Osteocyte (in vitro differentiated cells): Measurements from ENCODE around the gene BLOC1S1. TPM values are rescaled to one million over a fixed set of nuclear protein-coding genes. Genes with fewer than 3 reads are reported as not detected.

ENCODE experiments used
- DNase-seq: peaks from one replicate; pipeline ENCODE4 v3.0.0; 2021; ENCODE audit warnings: mixed read lengths; ENCODE audit not compliant: unreplicated experiment; ENCODE audit errors: extremely low spot score
- H3K27ac Mint-ChIP-seq: one replicate; pipeline ENCODE4 v1.8.0; 2021; ENCODE audit warnings: mild to moderate bottlenecking, mixed read lengths; ENCODE audit not compliant: unreplicated experiment
- H3K27me3 Mint-ChIP-seq: one replicate; pipeline ENCODE4 v1.8.0; 2021; ENCODE audit warnings: mixed read lengths; ENCODE audit not compliant: unreplicated experiment
- H3K36me3 Mint-ChIP-seq: one replicate; pipeline ENCODE4 v1.8.0; 2021; ENCODE audit warnings: mixed read lengths; ENCODE audit not compliant: unreplicated experiment
- H3K4me1 Mint-ChIP-seq: one replicate; pipeline ENCODE4 v1.8.0; 2021; ENCODE audit warnings: mixed read lengths; ENCODE audit not compliant: unreplicated experiment
- H3K4me3 Mint-ChIP-seq: one replicate; pipeline ENCODE4 v1.8.0; 2021; ENCODE audit warnings: mild to moderate bottlenecking, moderate library complexity, mixed read lengths; ENCODE audit not compliant: unreplicated experiment
- H3K9me3 Mint-ChIP-seq: one replicate; pipeline ENCODE4 v1.8.0; 2021; ENCODE audit warnings: mixed read lengths; ENCODE audit not compliant: unreplicated experiment
- CTCF ChIP-seq: fragments of 200-600 bp; sonication (generic); IDR thresholded peaks from 2 replicates; pipeline ENCODE4 v1.5.0; 2021; ENCODE audit warnings: antibody characterized with exemption, mild to moderate bottlenecking, moderate library complexity
- total RNA-seq: library from RNA; stranded (reverse); gene quantifications from 2 replicates; pipeline ENCODE4 v1.2.1, GENCODE V29; 2021

The BLOC1S1 gene
- total RNA-seq, 1 donor from 2014 or later: 103 TPM

- Mint-ChIP-seq H3K27me3 (peaks cover 31% of the 10 kb centered on the region), H3K4me1 (peaks cover 16% of the 10 kb centered on the region), H3K9me3 (no peaks in the 10 kb centered on the region), H3K36me3 (peaks cover 3% of the 10 kb centered on the region), H3K27ac (no peak overlapping the region), H3K4me3 (peak overlapping the region; percentile 76)
- no peak for TF ChIP-seq CTCF
- no peak for DNase-seq
These were observed 9.2 kb upstream of the BLOC1S1 start for GRCh38 chr12:55706568-55707218.

- Mint-ChIP-seq H3K4me1 (peaks cover 16% of the 10 kb centered on the region), H3K36me3 (peaks cover 3% of the 10 kb centered on the region), H3K4me3 (peak overlapping the region; percentile 76), H3K27me3 (peaks cover 36% of the 10 kb centered on the region), H3K27ac (no peak overlapping the region), H3K9me3 (no peaks in the 10 kb centered on the region)
- no peak for TF ChIP-seq CTCF
- DNase-seq: no peak
These were observed 8.6 kb upstream of the BLOC1S1 start for GRCh38 chr12:55707219-55707671.

- H3K4me3 Mint-ChIP-seq: peak within 1 kb of the TSS; percentile 76
- no peak for TF ChIP-seq CTCF
These were observed 7.8 kb upstream of the BLOC1S1 start, which contains the start of gene ITGA7 for GRCh38 chr12:55707841-55708694. ITGA7 (minus strand) TSS chr12:55707904; CDS start chr12:55707682, 222 bp downstream.

GRCh38 chr12:55708695-55709233 is 7.1 kb upstream of the BLOC1S1 start:
- H3K9me3 Mint-ChIP-seq: no peaks in the 10 kb centered on the region
- H3K36me3 Mint-ChIP-seq: peaks cover 3% of the 10 kb centered on the region
- TF ChIP-seq CTCF: no peak
- peak overlapping the region; percentile 76 for H3K4me3 Mint-ChIP-seq
- no peak for DNase-seq
- H3K27ac Mint-ChIP-seq: no peak overlapping the region
- peaks cover 16% of the 10 kb centered on the region for H3K4me1 Mint-ChIP-seq
- H3K27me3 Mint-ChIP-seq: peaks cover 40% of the 10 kb centered on the region

More at GRCh38 chr12:55707841-55708694, 7.8 kb upstream of the BLOC1S1 start, which contains the start of gene ITGA7:
- H3K27me3 Mint-ChIP-seq: peaks cover 39% of the 10 kb centered on the region
- peaks cover 3% of the 10 kb centered on the region for H3K36me3 Mint-ChIP-seq
- no peak within 1 kb of the TSS for H3K27ac Mint-ChIP-seq
- H3K9me3 Mint-ChIP-seq: no peaks in the 10 kb centered on the region
- H3K4me1 Mint-ChIP-seq: peaks cover 16% of the 10 kb centered on the region
- no peak for DNase-seq
